Stimulated activated CD8-positive, alpha-beta memory T cell treated with anti-CD3 and anti-CD28 coated beads, Interleukin-15, amount 100 ng/mL, for 24 hours (primary cell): Measurements from ENCODE around the gene PGLYRP2.
A peak's percentile ranks its signal among the peaks of the same experiment; 100 is the strongest.

ENCODE experiments used
- DNase-seq: peaks from one replicate; pipeline ENCODE4 v3.0.0-alpha.2; 2020; ENCODE audit warnings: low read depth

PGLYRP2 gene

GRCh38 chr19:15455996-15456395 lies 23.3 kb downstream of the PGLYRP2 start:
- no peak for DNase-seq

DNA sequence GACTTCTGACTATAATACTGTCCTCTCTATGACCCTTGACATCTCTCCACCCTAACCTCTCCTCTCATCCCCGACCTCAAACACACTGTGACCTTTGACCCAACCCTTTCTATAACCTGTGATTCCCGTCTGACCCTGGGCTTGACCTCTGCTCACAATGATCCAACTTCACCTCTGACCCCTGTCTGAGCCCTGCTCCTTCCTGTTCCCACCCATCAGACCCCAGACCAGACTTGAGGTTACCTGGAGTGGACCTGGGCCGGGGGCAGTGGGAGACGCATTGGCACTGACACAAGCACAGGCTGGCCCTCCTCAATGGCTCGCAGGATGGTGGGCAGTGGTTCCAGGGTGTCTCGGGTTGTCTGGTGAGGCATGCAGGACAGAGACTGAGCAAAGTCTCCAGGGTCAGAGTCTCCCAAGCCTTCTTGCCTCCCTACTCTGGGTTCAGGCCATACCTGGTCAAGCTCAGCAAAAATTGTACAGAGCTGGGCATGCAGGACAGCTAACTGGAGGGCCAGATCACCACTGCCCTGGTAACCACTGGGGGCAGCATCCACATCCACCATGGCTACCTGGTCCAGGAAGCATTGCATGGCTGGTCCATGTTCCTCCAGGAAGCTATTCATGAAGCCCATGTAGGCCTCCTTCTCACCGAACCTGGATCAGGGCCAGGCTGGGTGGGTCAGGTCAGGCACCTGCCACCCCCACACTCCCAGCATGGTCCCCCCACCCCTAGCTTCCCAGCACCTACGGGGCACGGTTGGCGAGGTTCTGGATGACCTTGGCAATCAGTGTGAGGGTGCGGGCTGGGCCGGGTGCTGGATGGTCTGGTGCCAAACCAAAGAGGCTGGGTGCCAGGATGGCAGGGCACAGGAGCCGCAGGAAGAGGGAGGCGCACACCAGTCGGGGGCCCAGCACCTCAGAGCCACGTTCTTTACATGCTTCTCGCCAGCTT lies 25.1 kb downstream of the PGLYRP2 start:
- DNase-seq: no peak

DNA sequence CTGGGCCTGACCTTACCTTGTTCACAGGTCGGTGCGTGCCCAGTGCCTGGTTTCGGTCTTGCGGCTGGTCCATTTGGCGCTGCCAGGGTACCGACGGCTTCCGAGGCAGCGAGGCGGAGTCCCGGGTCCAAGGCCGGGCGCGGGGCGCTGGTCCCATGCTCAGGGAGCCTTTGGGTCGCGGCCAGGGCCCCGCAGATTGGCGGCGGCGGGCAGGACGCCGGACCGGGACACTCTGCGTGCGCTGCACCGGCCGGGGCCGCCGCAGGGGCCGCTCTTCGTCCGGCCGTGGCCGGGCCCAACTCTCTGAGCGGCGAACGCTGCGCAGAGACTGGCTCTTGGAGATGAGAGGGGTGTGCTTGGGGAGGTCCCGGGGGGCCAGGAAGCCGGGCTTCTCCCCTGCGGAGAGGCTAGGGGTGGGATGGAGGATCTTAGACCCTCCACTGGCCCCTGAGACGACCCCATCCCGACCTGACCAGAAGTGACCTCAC lies 26.2 kb downstream of the PGLYRP2 start:
- no peak for DNase-seq

DNA sequence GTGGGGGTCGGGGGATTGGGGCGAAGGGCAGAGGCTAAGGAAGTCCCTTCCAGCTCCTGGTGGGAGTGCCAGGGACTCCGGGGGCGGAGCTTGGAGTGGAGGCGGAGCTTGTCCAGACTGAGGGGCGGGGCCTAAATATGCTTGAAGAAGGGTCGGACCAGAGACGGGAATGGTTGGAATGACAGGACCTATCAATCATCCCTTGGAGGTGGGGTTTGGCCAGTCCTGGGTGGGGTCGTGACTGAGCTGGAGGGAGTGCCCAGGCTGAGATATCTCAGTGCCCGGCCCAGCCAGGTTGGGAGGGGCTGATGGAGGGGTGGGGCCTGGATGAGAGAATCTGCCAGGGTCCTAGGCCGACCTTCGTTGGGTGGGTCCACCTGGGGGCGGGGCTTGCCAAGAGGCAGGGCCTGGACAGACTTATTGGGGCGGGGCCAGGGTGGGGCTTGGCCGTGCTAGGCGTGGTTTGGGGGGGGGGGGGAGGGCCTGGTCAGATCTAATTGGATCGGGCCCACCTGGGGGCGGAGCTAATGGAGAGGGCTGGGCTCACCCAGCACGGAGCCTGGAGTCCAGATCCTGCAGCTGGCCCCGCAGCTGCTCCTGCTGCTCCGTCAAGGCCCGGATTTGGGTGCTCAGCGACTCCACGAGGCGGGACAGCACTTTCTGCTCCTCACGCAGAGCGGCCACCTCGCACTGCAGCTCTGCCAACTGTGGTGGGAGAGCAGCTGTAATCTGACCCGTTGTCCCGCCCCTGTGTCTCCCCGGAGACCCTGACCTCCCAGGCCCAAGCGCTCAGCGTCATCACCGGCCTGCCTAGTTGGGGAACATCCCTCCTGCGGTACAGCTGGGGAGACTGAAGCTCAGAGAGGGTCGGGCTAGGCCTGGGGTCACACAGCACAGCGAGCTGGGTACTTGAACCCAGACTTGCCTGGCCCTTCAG lies 26.9 kb downstream of the PGLYRP2 start:
- no peak for DNase-seq

GRCh38 chr19:15450528-15450890 lies 28.8 kb downstream of the PGLYRP2 start:
- no peak for DNase-seq

DNA sequence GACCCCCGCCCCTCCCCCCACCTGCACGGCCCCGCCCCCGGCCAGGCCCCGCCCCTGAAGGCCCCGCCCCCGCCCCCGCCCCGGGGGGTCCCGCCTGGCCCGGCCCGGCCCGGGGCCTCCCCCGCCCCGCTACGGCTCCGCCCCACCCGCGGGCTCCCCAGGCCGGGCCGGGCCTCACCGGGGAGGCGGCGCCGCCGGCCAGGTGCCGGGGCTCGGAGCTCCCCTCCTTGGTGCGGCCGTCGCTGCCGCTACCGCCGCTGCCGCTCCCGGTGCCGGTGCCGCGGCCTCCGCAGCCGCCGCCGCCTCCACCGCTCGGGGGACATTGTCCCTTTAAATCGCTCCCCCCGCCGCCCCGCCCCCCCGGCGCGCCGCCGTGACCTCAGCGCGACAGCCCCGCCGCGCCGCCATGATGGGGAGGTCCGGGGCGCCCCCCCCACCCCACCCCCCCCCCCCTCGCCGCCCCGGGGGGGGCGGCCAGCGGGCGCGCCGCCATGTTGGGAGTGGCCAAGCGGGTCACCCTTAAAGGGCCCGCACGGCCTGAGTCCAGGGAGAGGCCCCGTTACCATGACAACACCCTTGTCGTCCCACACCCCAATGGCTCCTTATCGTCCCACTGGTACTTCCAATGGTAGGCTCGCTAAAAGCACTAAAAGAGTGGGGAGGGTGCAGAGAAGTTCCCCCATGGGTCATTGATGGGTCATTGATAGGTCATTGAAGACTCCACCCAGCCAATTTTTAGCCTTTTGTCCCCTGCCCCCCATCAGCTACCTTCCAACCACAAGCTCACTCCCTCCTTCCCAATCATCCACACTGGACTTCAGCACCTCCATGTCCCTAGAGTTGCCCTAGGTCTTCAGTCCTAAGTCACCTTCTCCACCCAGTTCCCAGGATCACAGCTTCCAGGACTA lies 29.4 kb downstream of the PGLYRP2 start, which contains the start of gene WIZ:
Gene WIZ (minus strand): TSS at position 337 of the 908 bp plus-strand sequence. CDS start 1,649 bp downstream, outside the sequence.
- DNase-seq: peak; percentile 76

DNA sequence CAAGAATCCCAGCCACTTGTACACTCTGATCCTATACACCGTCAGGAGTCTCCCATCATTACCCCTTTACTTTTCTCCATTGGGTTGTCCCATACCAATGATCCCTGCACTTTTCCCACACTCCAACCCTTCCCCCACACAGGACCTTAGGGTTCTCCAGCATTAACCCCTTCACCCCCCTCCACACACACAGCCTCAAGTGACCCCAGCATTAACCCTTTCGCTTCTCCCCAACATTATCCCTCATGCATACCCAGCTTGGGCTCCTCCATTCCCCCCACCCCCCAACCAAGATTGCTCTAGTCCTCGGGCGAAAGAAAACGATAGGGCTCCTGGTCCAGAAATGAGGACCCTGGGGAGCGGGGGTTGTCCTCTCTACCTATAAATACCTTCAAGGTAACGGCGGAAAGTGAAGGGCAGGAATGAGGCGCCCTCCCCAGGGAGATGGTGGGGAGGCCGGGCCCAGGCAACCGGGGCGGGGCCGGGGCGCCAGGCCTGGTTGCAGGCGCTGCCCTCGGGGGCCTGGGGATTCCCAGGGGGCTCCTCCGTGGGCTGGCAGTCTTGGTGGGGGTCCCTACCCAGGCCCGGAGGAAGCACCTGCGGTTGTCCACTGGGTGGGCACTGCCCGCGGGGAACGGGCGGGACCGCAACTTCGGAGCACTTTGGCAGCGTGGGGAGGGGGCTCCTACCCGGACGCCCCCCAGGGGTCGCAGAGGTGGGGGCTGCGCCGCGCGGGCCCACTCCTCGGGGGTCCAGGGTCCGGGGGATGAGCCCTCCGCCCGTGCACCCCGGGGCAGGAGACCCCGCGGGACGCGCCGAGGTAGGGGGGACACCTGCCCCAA lies 30.3 kb downstream of the PGLYRP2 start:
- DNase-seq: no peak

DNA sequence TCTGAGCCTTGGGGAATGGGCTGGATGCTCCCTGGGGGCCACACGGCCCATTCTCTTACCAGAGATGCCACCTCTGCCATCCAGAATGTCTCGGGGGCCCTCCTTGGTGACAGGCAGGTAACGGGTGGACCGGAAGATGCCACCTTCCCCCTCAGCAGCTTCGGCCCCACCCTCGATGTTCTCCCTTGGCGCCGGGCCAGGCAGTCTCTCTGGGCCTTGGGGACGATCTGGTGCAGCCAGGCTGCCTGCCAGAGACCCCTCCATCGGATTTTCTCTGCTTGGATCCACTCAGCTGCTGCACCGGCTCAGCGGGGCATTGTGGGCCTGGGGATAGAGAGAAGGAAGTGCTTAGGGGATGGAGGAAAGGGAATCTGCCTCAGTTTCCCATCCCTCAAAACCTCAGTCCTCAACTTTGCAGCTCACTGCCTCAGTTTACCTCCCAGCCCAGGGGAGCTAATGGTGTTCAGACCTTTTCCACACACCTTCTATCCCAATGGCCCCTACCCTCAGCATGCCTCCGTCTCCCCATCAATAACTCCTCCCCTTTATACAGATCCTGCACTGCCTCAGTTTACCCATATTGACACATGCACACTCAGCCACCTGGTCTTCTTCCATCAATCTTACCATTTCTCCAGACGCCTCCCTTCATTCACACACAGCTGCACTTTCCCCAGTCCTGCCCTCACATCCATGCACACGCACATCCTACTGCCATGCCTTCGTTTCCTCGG lies 31.1 kb downstream of the PGLYRP2 start:
- no peak for DNase-seq

DNA sequence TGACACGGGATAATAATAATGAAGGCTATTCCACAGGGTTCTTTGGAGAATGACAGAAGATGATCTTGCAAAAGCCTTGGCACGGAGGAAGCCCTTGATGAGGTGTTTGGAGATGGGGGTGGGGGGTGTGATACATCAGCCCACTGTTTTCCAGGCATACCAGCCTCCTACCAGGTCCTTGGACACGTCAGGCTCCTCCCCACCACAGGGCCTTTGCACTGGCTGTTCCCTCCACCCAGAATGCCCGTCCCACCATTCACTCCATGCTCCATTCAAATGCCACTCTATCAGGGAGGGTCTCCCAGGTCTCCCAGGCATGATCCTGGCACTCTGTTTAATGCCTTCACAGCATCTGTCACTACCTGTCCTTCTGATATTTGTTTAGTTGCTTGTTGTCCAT lies 32.2 kb downstream of the PGLYRP2 start:
- no peak for DNase-seq

- no peak for DNase-seq
These were observed 33.4 kb downstream of the PGLYRP2 start for GRCh38 chr19:15445807-15446376.

DNA sequence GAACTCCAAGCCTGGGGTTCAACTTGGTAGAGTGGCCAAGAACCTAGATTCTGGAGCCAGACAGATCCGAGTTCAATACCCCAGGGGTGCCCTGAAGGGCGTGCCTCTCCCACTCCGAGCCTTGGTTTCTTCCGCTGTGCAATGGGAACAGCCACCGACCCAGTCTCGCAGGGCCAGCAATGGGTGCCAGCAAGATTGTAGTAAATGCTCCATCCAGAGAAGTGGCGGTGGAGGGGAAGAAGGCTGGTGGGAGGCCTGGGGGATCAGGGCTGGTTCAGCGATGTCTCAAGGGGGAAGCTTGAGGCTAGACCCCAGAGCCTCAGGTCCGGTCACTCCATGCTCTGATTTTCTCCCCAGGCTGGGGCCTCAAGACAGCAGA lies 34.1 kb downstream of the PGLYRP2 start:
- DNase-seq: no peak

DNA sequence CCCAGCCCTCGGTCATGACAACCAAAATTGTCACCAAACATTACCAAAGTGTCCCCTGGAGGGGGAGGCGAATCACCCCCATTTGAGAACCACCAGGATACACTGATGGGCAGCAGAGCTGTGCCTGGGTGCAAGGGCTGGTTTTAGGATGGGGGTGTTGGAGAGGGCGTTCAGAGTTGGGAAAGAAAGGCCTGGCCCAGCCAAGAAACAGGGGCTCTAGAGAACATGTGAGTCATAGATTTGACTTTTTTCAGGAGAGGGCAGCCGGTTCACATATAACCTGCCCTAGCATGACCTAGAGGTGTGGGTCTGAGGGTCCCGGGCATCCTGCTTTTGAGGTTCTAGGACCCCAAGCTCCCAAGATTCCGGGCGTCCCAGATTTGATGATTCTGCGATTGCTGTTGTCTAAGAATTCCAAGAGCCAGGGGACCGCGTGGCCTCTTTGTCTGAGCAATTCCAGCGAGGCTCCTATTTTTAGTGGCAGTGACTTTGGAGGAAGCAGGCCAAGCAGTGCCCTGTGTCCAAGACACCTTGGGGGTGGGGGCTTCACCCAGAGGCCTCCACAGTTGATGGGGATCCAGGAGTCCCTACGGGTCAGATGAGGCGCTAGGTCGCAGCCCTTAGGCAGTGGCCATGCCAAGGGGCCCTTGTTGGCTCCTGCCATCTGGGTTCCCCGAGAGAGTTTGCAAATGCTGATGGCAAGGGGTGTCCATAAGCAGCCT lies 34.6 kb downstream of the PGLYRP2 start:
- DNase-seq: no peak

GRCh38 chr19:15443838-15444237 lies 35.5 kb downstream of the PGLYRP2 start:
- no peak for DNase-seq

DNA sequence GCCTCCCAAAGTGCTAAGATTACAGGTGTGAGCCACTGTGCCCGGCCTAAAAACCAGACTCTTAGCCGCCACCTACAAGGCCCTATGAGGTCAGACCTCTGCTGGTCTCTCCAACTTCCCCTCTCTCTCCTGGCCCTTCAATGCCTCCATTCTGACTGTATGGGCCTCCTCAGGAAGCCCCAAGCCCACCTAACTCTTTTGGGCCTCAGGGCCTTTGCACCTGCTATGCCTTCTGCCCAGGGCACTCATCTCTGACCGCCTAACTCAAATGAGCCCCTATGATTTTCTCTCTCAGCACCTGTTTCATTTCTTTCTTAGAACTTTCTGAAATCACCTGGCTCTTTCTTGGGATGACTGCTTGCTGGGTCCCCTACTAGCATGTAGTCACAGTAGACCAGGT lies 36.0 kb downstream of the PGLYRP2 start:
- DNase-seq: no peak

DNA sequence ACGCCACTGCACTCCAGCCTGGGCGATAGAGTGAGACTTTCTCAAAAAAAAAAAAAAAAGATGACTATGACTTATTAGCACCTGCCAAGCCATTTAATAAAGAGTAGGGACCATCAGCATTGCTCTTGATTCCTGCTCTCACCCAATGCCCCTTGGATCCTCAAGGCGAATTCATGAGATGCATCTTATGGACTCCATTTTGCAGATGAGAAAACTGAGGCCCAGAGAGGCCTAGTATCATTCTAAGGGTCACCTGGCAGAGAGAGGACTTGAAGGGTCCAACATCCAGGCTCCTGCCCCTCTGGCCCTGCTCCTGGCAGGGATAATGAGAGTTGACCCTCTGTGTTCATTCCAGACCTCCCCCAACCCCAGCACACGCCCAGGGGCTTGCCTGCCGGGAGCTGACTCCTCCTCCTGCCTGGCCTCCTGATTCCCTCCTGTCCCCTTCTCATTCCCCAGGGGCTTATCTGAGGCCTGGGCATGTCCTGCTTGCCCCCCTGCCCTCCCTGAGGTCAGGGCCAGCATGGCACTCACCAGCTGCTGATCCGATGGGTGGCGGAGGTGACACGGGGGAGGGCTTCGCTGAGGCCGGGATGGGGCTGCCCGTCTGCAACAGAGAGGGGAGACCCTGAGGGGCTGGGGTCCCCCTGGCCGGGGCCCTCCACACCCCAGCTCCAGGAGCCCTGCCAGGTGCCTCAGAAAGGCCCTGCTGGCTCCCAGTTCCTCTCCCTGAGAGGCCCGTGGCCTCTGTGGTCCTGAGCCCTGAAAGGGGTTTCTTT lies 37.0 kb downstream of the PGLYRP2 start:
- DNase-seq: no peak

- no peak for DNase-seq
These were observed 38.0 kb downstream of the PGLYRP2 start for GRCh38 chr19:15441317-15441716.

- DNase-seq: no peak
These were observed 39.3 kb downstream of the PGLYRP2 start for GRCh38 chr19:15439821-15440641.
